Endothelial cell of umbilical vein (primary cell): ENCODE measurements around the gene ATP8A1. TPM values are rescaled to one million over a fixed set of nuclear protein-coding genes. Genes with fewer than 3 reads are reported as not detected.

Experiments used
- BruUV-seq: library from RNA; stranded (reverse); fragments of 400-500 nt; replicated peaks from 2 replicates; lab custom pipeline; 2021; lab: Mats Ljungman, UMichigan
- CTCF ChIA-PET: fragments of 300-600, 350-600 bp; sonication (Branson Sonifier 250); formaldehyde crosslinking; loops from one replicate; lab custom pipeline; 2021; ENCODE audit warnings: antibody characterized with exemption, inconsistent platforms; lab: Charles Lee
- POLR2A ChIA-PET: fragments of 300-600, 350-600 bp; sonication (Branson Sonifier 250); formaldehyde crosslinking; loops from one replicate; lab custom pipeline; 2021; ENCODE audit warnings: antibody characterized with exemption, inconsistent platforms; lab: Charles Lee
- DNase-seq: peaks from one replicate; pipeline ENCODE4 v3.0.0-alpha.2; 2011; ENCODE audit warnings: low read depth, low spot score
- FAIRE-seq: peaks from 2 replicates; lab custom pipeline; 2011; peaks lifted over from hg19 to GRCh38; lab: Jason Lieb, UNC
- H2AFZ ChIP-seq: 2 replicates; pipeline ENCODE4 v1.6.0; 2012; ENCODE audit warnings: low read depth, low read length, control low read depth, inconsistent platforms
- H3K27ac ChIP-seq: 2 replicates; pipeline ENCODE4 v1.5.1; 2011; ENCODE audit warnings: low read depth, mild to moderate bottlenecking, control low read depth, low read length, moderate library complexity; ENCODE audit not compliant: insufficient read depth
- H3K27me3 ChIP-seq, 2 experiments: 2 replicates each; pipeline versions ENCODE4 v1.6.0 to v1.6.1; 2011; ENCODE audit warnings: low read length in 2 of 2, mixed read lengths in 1 of 2; ENCODE audit not compliant: control insufficient read depth in 2 of 2, insufficient read depth in 2 of 2
- H3K36me3 ChIP-seq, 2 experiments: 2 replicates in 1 of 2; 3 replicates in 1 of 2; pipeline ENCODE4 v1.5.1; 2011; ENCODE audit warnings: low read length in 2 of 2, mild to moderate bottlenecking in 1 of 2, moderate library complexity in 1 of 2; ENCODE audit not compliant: control insufficient read depth in 2 of 2, insufficient read depth in 2 of 2; ENCODE audit errors: extremely low read depth in 1 of 2
- H3K4me1 ChIP-seq: 3 replicates; pipeline ENCODE4 v1.5.1; 2011; ENCODE audit warnings: mild to moderate bottlenecking, low read length; ENCODE audit not compliant: control insufficient read depth, insufficient read depth; ENCODE audit errors: extremely low read depth
- H3K4me2 ChIP-seq: 2 replicates; pipeline ENCODE4 v1.6.1; 2011; ENCODE audit warnings: low read length, control low read depth, mixed read lengths; ENCODE audit not compliant: insufficient read depth
- H3K4me3 ChIP-seq, 3 experiments: fragments of 200-600 bp in 1 of 3; sonication (generic), shearing (Covaris generic) in 1 of 3; replicated peaks in 1 of 3; 2 replicates each; pipeline ENCODE4 v1.5.1; 2011 to 2016; ENCODE audit warnings: control low read depth in 3 of 3, low read length in 3 of 3, mild to moderate bottlenecking in 2 of 3, inconsistent platforms in 1 of 3, low read depth in 1 of 3, moderate library complexity in 1 of 3; ENCODE audit not compliant: insufficient read depth in 1 of 3
- H3K79me2 ChIP-seq: 2 replicates; pipeline ENCODE4 v1.6.0; 2012; ENCODE audit warnings: low read length, inconsistent platforms; ENCODE audit not compliant: control insufficient read depth, insufficient read depth
- H3K9ac ChIP-seq: replicated peaks from 2 replicates; pipeline ENCODE3; 2011; ENCODE audit warnings: low read length, control low read depth; ENCODE audit not compliant: insufficient read depth; ENCODE audit errors: extremely low read depth
- H3K9me1 ChIP-seq: replicated peaks from 3 replicates; pipeline ENCODE4 v1.6.0; 2011; ENCODE audit warnings: mild to moderate bottlenecking, low read length; ENCODE audit not compliant: control insufficient read depth, insufficient read depth; ENCODE audit errors: extremely low read depth
- H3K9me3 ChIP-seq: replicated peaks from 2 replicates; pipeline ENCODE4 v1.5.1; 2012; ENCODE audit warnings: low read length, inconsistent platforms; ENCODE audit not compliant: control insufficient read depth, insufficient read depth
- H4K20me1 ChIP-seq: replicated peaks from 2 replicates; pipeline ENCODE3; 2011; ENCODE audit warnings: mild to moderate bottlenecking, low read length; ENCODE audit not compliant: control insufficient read depth, insufficient read depth; ENCODE audit errors: extremely low read depth
- EZH2 ChIP-seq: IDR thresholded peaks from 2 replicates; pipeline ENCODE4 v1.6.1; 2012; ENCODE audit warnings: borderline replicate concordance, low read depth, mild to moderate bottlenecking, moderate library complexity, low read length, inconsistent platforms; ENCODE audit not compliant: severe bottlenecking
- FOS ChIP-seq: IDR thresholded peaks from 2 replicates; pipeline ENCODE4 v1.6.1; 2011; ENCODE audit warnings: mild to moderate bottlenecking, low read length, moderate library complexity, borderline replicate concordance; ENCODE audit not compliant: insufficient read depth
- GATA2 ChIP-seq: IDR thresholded peaks from 2 replicates; pipeline ENCODE4 v1.7.0; 2011; ENCODE audit warnings: low read depth, mild to moderate bottlenecking, moderate library complexity, mixed read lengths, low read length; ENCODE audit not compliant: insufficient read length, insufficient read depth
- JUN ChIP-seq: IDR thresholded peaks from 2 replicates; pipeline ENCODE4 v1.6.1; 2011; ENCODE audit warnings: borderline replicate concordance, low read depth; ENCODE audit not compliant: insufficient read length, insufficient read depth
- MAX ChIP-seq: IDR thresholded peaks from 2 replicates; pipeline ENCODE4 v1.6.1; 2011; ENCODE audit not compliant: insufficient read depth, insufficient read length
- MYC ChIP-seq: IDR thresholded peaks from one replicate; pipeline ENCODE4 v1.6.1; 2011; ENCODE audit warnings: mild to moderate bottlenecking, low read depth, low read length
- POLR2A ChIP-seq: IDR thresholded peaks from 2 replicates; pipeline ENCODE4 v1.6.1; 2012; ENCODE audit warnings: low read depth, mild to moderate bottlenecking, control low read depth, low read length
- POLR2AphosphoS5 ChIP-seq: IDR thresholded peaks from 2 replicates; pipeline ENCODE4 v1.6.1; 2012; ENCODE audit warnings: low read depth, mild to moderate bottlenecking, control low read depth, low read length, moderate library complexity; ENCODE audit not compliant: insufficient read depth
- dilution Hi-C: fragments of 300-500 bp; cut with MboI; formaldehyde crosslinking; loops from one replicate; pipeline ENCODE4 v1.15.0; 2019; ENCODE audit warnings: low sequenced_read_pairs; ENCODE audit not compliant: extremely low pct_ligation_motif_present
- intact Hi-C: fragments of 100-400 bp; cut with micrococcal nuclease; formaldehyde crosslinking; loops from one replicate; pipeline ENCODE4 v1.10.0; 2022
- polyA plus RNA-seq, 4 experiments: library from polyadenylated mRNA; depleted of rRNA in 3 of 4; stranded (reverse) in 3 of 4; unstranded in 1 of 4; fragments of >200 nt; gene quantifications; 2 replicates each; pipeline versions ENCODE4 v1.2.1 to v1.2.3, GENCODE V29; 2011 to 2012; ENCODE audit warnings: missing spikeins in 1 of 4
- total RNA-seq: library from RNA; stranded (reverse); gene quantifications from 2 replicates; pipeline ENCODE4 v1.2.3, GENCODE V29; 2021
- TF ChIP-seq, protein P1 (sequence below), 2 donors: IDR thresholded peaks; 1 replicate in 1 of 2; 2 replicates in 1 of 2; pipeline ENCODE4 v1.5.1; 2011; ENCODE audit warnings: low read length in 2 of 2, mild to moderate bottlenecking in 2 of 2, moderate library complexity in 2 of 2, control low read depth in 1 of 2, inconsistent platforms in 1 of 2, low read depth in 1 of 2; ENCODE audit not compliant: insufficient read depth in 1 of 2; ENCODE audit errors: extremely low read depth in 1 of 2

ATP8A1 gene
- total and polyA plus RNA-seq, 2 donors (not counting 3 experiments of a cell fraction or from before 2014, with no cell fraction given) = 0.97 to 11.5 TPM

DNA sequence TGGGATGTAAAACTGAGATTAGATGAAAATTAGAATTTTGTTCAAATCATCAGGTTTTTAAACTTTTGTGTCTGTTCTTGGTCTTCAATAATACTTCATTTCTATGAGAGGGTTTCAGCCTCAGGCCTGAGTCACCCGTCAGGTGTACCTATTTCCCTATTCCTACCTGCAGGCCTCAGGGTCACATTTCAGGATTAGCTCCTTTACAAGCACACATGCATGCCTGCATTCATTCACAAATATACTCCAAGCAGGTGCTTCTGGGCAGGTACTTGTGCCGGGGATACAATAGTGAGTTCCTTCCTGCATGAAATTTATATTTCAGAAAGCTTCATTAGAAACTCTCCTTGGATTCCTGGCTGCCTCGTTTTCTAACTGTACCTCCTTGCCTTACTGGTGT is 144.7 kb downstream of the ATP8A1 start:
- FAIRE-seq = no peak
- no peaks in the 10 kb centered on the region for H4K20me1 ChIP-seq
- DNase-seq = no peak
- intact Hi-C loops = no loop called here
- CTCF ChIA-PET = interaction anchor here (1.8 kb wide), 1 partner anchor 142 kb away, joined by 3 read pairs; no protein-coding TSS in a partner anchor
- TF ChIP-seq MAX (no peak), EZH2 (no peak), MYC (no peak), GATA2 (no peak), POLR2AphosphoS5 (no peak), JUN (no peak), POLR2A (no peak), FOS (no peak)
- TF ChIP-seq, protein P1, sequence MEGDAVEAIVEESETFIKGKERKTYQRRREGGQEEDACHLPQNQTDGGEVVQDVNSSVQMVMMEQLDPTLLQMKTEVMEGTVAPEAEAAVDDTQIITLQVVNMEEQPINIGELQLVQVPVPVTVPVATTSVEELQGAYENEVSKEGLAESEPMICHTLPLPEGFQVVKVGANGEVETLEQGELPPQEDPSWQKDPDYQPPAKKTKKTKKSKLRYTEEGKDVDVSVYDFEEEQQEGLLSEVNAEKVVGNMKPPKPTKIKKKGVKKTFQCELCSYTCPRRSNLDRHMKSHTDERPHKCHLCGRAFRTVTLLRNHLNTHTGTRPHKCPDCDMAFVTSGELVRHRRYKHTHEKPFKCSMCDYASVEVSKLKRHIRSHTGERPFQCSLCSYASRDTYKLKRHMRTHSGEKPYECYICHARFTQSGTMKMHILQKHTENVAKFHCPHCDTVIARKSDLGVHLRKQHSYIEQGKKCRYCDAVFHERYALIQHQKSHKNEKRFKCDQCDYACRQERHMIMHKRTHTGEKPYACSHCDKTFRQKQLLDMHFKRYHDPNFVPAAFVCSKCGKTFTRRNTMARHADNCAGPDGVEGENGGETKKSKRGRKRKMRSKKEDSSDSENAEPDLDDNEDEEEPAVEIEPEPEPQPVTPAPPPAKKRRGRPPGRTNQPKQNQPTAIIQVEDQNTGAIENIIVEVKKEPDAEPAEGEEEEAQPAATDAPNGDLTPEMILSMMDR (IDR thresholded peaks at IDR 0.05; ENCODE audit: extremely low read depth in 1 of 2, insufficient read depth in 1 of 2, low read depth in 1 of 2, low read length in 2 of 2) = no peak
- BruUV-seq = no TSS peak
- H3K9me1 ChIP-seq = no peaks in the 10 kb centered on the region
- no peak overlapping the region for H3K9ac ChIP-seq
- no peak overlapping the region for H3K27ac ChIP-seq
- H3K9me3 ChIP-seq = no peaks in the 10 kb centered on the region
- no peaks in the 10 kb centered on the region for H3K27me3 ChIP-seq
- H3K79me2 ChIP-seq = no peaks in the 10 kb centered on the region
- H3K4me2 ChIP-seq = no peak overlapping the region
- H2AFZ ChIP-seq = no peak overlapping the region
- no peaks in the 10 kb centered on the region for H3K4me1 ChIP-seq
- POLR2A ChIA-PET = no interaction called here
- dilution Hi-C loops = no loop called here
- no peaks in the 10 kb centered on the region for H3K36me3 ChIP-seq
- no peak overlapping the region for H3K4me3 ChIP-seq
